HepG2 (cell line): ENCODE results near the gene CR1. TPM values are rescaled to one million over a fixed set of nuclear protein-coding genes. Genes with fewer than 3 reads are reported as not detected.

Experiments
- AGO2 ChIP-seq: fragments of 200-400 bp; formaldehyde crosslinking; optimal IDR thresholded peaks from 2 replicates; pipeline ENCODE3; 2017; ENCODE audit warnings: mild to moderate bottlenecking, low read depth, low read length, moderate library complexity
- ATF1 ChIP-seq: IDR thresholded peaks from 2 replicates; pipeline ENCODE4 v1.6.1; 2016; ENCODE audit warnings: mild to moderate bottlenecking, control low read depth
- CENPT ChIP-seq: sonication (generic); formaldehyde crosslinking; IDR thresholded peaks from 2 replicates; pipeline ENCODE4 v1.8.0; 2022; ENCODE audit warnings: low read depth, mild to moderate bottlenecking, moderate library complexity, missing genetic modification reagents
- CHD4 ChIP-seq: fragments of 200-600 bp; sonication (generic); IDR thresholded peaks from 2 replicates; pipeline ENCODE4 v1.7.0; 2017; ENCODE audit warnings: mild to moderate bottlenecking, low read length, borderline replicate concordance
- ELF1 ChIP-seq: sonication (generic); formaldehyde crosslinking; IDR thresholded peaks from 2 replicates; pipeline ENCODE4 v1.4.0; 2020; ENCODE audit warnings: missing genetic modification reagents
- ETV6 ChIP-seq: sonication (generic); formaldehyde crosslinking; conservative IDR thresholded peaks from 2 replicates; pipeline ENCODE4 v1.4.0; 2020; ENCODE audit warnings: missing genetic modification reagents
- EZH2 ChIP-seq: conservative IDR thresholded peaks from 2 replicates; pipeline ENCODE4 v1.6.1; 2012; ENCODE audit warnings: mild to moderate bottlenecking, low read depth, low read length, moderate library complexity
- FOXK1 ChIP-seq: sonication (generic); formaldehyde crosslinking; IDR thresholded peaks from 2 replicates; pipeline ENCODE4 v1.4.0; 2020; ENCODE audit warnings: low read depth, missing genetic modification reagents, borderline replicate concordance
- FOXM1 ChIP-seq: sonication (generic); formaldehyde crosslinking; IDR thresholded peaks from 2 replicates; pipeline ENCODE4 v1.5.0; 2020; ENCODE audit warnings: missing genetic modification reagents
- GPN1 ChIP-seq: sonication (generic); formaldehyde crosslinking; IDR thresholded peaks from 2 replicates; pipeline ENCODE4 v1.5.1; 2020; ENCODE audit warnings: missing genetic modification reagents, borderline replicate concordance
- HDAC1 ChIP-seq: sonication (generic); formaldehyde crosslinking; IDR thresholded peaks from 2 replicates; pipeline ENCODE4 v1.5.1; 2020; ENCODE audit warnings: mild to moderate bottlenecking, missing genetic modification reagents
- JDP2 ChIP-seq: sonication (generic); formaldehyde crosslinking; IDR thresholded peaks from 2 replicates; pipeline ENCODE4 v1.8.1; 2022; ENCODE audit warnings: missing genetic modification reagents, borderline replicate concordance
- KLF6 ChIP-seq: IDR thresholded peaks from 2 replicates; pipeline ENCODE4 v1.8.0; 2016; ENCODE audit warnings: missing biosample characterization, missing genetic modification reagents
- MAZ ChIP-seq, 2 experiments: sonication (generic) in 1 of 2; formaldehyde crosslinking in 1 of 2; IDR thresholded peaks; 2 replicates each; pipeline versions ENCODE4 v1.5.0 to v1.6.1; 2012 to 2020; ENCODE audit warnings: low read depth in 2 of 2, mild to moderate bottlenecking in 2 of 2, borderline replicate concordance in 1 of 2, improper control_type of control experiment in 1 of 2, low read length in 1 of 2, missing genetic modification reagents in 1 of 2, moderate library complexity in 1 of 2
- PHF8 ChIP-seq: sonication (generic); formaldehyde crosslinking; IDR thresholded peaks from 2 replicates; pipeline ENCODE4 v1.5.0; 2020; ENCODE audit warnings: missing genetic modification reagents
- SMC3 ChIP-seq: IDR thresholded peaks from 2 replicates; pipeline ENCODE4 v1.6.1; 2011; ENCODE audit warnings: low read length, improper control_type of control experiment
- YY1 ChIP-seq: IDR thresholded peaks from 2 replicates; pipeline ENCODE4 v1.6.1; 2011; ENCODE audit warnings: low read length, low read depth, moderate library complexity, mild to moderate bottlenecking; ENCODE audit not compliant: insufficient read depth, insufficient replicate concordance
- ZNF12 ChIP-seq: sonication (generic); formaldehyde crosslinking; IDR thresholded peaks from 2 replicates; pipeline ENCODE4 v1.5.0; 2020; ENCODE audit warnings: missing genetic modification reagents
- ZNF230 ChIP-seq: sonication (generic); formaldehyde crosslinking; IDR thresholded peaks from 2 replicates; pipeline ENCODE4 v1.4.0; 2020; ENCODE audit warnings: mild to moderate bottlenecking, missing genetic modification reagents
- ZNF441 ChIP-seq: sonication (generic); formaldehyde crosslinking; IDR thresholded peaks from 2 replicates; pipeline ENCODE4 v1.7.0; 2021; ENCODE audit warnings: missing genetic modification reagents, borderline replicate concordance
- ZNF501 ChIP-seq: sonication (generic); formaldehyde crosslinking; IDR thresholded peaks from 2 replicates; pipeline ENCODE4 v1.5.1; 2020; ENCODE audit warnings: mild to moderate bottlenecking, moderate library complexity, missing genetic modification reagents
- polyA plus RNA-seq, 8 experiments: library from polyadenylated mRNA; depleted of rRNA in 3 of 8; stranded (reverse) in 7 of 8; unstranded in 1 of 8; fragments of >200 nt; fragmentation: Illumina TruSeq in 4 of 8; extraction: Trizol in 4 of 8; gene quantifications; 2 replicates each; pipeline versions ENCODE4 v1.2.1 to v1.2.3, GENCODE V29; 2011 to 2016; ENCODE audit warnings: low read depth in 4 of 8, missing spikeins in 1 of 8, mixed read lengths in 1 of 8; ENCODE audit not compliant: insufficient read depth in 1 of 8
- total RNA-seq, 5 experiments: library from RNA; depleted of rRNA; stranded (reverse); fragments of >200 nt; fragmentation: Illumina TruSeq; extraction: Trizol; gene quantifications; 2 replicates each; pipeline ENCODE4 v1.2.3, GENCODE V29; 2016; ENCODE audit warnings: low read depth in 1 of 5
- TF ChIP-seq, protein P1 (sequence below): sonication (generic); formaldehyde crosslinking; IDR thresholded peaks from 2 replicates; pipeline ENCODE4 v1.4.0; 2020; ENCODE audit warnings: missing genetic modification reagents, borderline replicate concordance
- TF ChIP-seq, protein P2 (sequence below): sonication (generic); formaldehyde crosslinking; IDR thresholded peaks from 2 replicates; pipeline ENCODE4 v1.4.0; 2020; ENCODE audit warnings: missing genetic modification reagents
- TF ChIP-seq, protein P3 (sequence below): sonication (generic); formaldehyde crosslinking; IDR thresholded peaks from 2 replicates; pipeline ENCODE4 v1.4.0; 2020; ENCODE audit warnings: missing genetic modification reagents

CR1 gene
- total and polyA plus RNA-seq, 2 of the 13 experiments (the other 11 are each of a cell fraction or from before 2014, with no cell fraction given) = not detected

DNA sequence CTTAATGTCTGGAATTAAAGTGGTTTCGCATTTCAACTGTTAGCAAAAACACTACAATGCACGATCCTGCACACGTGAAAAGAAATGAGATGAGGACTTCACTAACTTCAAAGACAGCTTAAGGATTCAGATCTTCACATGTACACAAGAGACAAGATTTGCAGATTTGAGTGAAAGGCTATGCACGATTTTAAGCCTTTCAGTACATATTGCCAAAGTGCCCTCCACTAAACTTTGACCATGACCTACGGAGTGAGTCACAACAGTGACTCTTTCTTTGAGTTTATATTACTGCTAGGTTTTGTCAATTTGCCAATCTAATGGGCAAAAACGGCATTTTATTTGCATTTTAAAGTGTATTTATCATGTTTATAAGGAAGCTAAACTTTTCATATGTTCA is 107.8 kb downstream of the CR1 start (continued):
- TF ChIP-seq FOXK1 (CRISPR knock-in tag) (peak; percentile 96), AGO2 (no peak), ELF1 (no peak), JDP2 (CRISPR knock-in tag) (no peak), HDAC1 (peak; percentile 73), ETV6 (CRISPR knock-in tag) (no peak), ZNF230 (CRISPR knock-in tag) (no peak), SMC3 (no peak), ZNF441 (CRISPR knock-in tag) (no peak), PHF8 (CRISPR knock-in tag) (no peak), KLF6 (CRISPR knock-in tag) (0 out of 2 replicates have a peak, but pooled peaks have one; percentile 58), MAZ (IDR thresholded peaks at IDR 0.05; ENCODE audit: borderline replicate concordance, low read depth, low read length) (no peak), MAZ (CRISPR knock-in tag; IDR thresholded peaks at IDR 0.05; ENCODE audit: low read depth) (no peak), GPN1 (CRISPR knock-in tag) (no peak), FOXM1 (CRISPR knock-in tag) (no peak), ATF1 (CRISPR knock-in tag) (peak; percentile 20; the same call in 1 of the 2 replicates), CENPT (CRISPR knock-in tag) (no peak), ZNF501 (CRISPR knock-in tag) (no peak), ZNF12 (CRISPR knock-in tag) (peak; percentile 83; the same call in 1 of the 2 replicates), EZH2 (no peak), YY1 (no peak), CHD4 (no peak; the same call in 1 of the 2 replicates)
- TF ChIP-seq, protein P1, sequence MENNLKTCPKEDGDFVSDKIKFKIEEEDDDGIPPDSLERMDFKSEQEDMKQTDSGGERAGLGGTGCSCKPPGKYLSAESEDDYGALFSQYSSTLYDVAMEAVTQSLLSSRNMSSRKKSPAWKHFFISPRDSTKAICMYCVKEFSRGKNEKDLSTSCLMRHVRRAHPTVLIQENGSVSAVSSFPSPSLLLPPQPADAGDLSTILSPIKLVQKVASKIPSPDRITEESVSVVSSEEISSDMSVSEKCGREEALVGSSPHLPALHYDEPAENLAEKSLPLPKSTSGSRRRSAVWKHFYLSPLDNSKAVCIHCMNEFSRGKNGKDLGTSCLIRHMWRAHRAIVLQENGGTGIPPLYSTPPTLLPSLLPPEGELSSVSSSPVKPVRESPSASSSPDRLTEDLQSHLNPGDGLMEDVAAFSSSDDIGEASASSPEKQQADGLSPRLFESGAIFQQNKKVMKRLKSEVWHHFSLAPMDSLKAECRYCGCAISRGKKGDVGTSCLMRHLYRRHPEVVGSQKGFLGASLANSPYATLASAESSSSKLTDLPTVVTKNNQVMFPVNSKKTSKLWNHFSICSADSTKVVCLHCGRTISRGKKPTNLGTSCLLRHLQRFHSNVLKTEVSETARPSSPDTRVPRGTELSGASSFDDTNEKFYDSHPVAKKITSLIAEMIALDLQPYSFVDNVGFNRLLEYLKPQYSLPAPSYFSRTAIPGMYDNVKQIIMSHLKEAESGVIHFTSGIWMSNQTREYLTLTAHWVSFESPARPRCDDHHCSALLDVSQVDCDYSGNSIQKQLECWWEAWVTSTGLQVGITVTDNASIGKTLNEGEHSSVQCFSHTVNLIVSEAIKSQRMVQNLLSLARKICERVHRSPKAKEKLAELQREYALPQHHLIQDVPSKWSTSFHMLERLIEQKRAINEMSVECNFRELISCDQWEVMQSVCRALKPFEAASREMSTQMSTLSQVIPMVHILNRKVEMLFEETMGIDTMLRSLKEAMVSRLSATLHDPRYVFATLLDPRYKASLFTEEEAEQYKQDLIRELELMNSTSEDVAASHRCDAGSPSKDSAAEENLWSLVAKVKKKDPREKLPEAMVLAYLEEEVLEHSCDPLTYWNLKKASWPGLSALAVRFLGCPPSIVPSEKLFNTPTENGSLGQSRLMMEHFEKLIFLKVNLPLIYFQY = no peak
- TF ChIP-seq, protein P2, sequence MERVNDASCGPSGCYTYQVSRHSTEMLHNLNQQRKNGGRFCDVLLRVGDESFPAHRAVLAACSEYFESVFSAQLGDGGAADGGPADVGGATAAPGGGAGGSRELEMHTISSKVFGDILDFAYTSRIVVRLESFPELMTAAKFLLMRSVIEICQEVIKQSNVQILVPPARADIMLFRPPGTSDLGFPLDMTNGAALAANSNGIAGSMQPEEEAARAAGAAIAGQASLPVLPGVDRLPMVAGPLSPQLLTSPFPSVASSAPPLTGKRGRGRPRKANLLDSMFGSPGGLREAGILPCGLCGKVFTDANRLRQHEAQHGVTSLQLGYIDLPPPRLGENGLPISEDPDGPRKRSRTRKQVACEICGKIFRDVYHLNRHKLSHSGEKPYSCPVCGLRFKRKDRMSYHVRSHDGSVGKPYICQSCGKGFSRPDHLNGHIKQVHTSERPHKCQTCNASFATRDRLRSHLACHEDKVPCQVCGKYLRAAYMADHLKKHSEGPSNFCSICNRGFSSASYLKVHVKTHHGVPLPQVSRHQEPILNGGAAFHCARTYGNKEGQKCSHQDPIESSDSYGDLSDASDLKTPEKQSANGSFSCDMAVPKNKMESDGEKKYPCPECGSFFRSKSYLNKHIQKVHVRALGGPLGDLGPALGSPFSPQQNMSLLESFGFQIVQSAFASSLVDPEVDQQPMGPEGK (CRISPR knock-in tag) = peak; percentile 31; the same call in 1 of the 2 replicates
- TF ChIP-seq, protein P3, sequence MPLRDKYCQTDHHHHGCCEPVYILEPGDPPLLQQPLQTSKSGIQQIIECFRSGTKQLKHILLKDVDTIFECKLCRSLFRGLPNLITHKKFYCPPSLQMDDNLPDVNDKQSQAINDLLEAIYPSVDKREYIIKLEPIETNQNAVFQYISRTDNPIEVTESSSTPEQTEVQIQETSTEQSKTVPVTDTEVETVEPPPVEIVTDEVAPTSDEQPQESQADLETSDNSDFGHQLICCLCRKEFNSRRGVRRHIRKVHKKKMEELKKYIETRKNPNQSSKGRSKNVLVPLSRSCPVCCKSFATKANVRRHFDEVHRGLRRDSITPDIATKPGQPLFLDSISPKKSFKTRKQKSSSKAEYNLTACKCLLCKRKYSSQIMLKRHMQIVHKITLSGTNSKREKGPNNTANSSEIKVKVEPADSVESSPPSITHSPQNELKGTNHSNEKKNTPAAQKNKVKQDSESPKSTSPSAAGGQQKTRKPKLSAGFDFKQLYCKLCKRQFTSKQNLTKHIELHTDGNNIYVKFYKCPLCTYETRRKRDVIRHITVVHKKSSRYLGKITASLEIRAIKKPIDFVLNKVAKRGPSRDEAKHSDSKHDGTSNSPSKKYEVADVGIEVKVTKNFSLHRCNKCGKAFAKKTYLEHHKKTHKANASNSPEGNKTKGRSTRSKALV (CRISPR knock-in tag) = no peak
